Measurements from ENCODE around the gene VWA1.
"Not testable (repeated sequence)": the region's sequence is repeated elsewhere in the genome, so short reads cannot be mapped to it uniquely, and the experiment has no call there.

Gene VWA1

GRCh38 chr1:1406101-1406820, 29.2 kb upstream of the VWA1 start:
- no peak for DNase-seq

DNA sequence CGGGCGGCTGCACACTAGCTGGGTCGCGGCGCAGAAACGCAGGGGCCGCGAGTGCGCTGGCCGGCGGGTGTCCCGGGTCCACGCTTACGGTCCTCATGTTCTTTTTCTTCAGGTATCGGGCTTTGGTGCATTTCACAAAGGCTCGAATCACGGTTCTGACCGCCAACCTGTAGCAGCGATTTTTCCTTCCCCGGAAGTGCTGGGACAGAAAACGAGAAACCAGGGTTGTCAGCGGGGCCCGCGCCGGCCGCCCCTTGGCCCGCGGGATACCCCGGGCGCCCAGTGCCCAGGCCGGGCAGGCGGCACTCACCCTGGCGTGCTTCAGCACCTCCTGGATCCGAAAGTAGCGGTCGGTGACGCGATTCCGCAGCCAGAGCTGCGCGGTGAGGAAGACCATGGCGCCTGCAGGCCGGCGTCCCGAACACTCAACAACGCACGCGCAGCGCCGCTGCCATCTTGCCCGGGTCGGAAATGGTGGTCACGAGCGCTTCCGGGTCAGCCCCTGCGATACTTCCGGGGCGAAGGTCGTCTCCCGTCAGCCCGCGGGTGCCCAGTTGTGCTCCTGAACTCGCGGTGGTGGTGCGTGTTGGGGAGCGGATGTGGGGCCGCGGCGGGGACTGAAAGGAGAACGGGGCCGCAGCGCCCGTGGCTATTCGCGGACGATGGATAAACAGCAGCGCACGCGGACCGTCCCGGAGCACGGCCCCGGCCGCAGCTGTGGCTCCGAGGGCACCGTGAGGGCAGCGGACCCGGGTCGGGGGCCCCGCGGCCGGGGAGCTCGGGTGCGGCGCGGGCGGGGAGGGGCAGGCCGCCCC, 28.5 kb upstream of the VWA1 start, which contains the start of gene MRPL20:
MRPL20 (minus strand) TSS at position 473 of the 815 bp plus-strand sequence; CDS start at position 397, 76 bp downstream.
- DNase-seq, result peak; percentile 97

DNA sequence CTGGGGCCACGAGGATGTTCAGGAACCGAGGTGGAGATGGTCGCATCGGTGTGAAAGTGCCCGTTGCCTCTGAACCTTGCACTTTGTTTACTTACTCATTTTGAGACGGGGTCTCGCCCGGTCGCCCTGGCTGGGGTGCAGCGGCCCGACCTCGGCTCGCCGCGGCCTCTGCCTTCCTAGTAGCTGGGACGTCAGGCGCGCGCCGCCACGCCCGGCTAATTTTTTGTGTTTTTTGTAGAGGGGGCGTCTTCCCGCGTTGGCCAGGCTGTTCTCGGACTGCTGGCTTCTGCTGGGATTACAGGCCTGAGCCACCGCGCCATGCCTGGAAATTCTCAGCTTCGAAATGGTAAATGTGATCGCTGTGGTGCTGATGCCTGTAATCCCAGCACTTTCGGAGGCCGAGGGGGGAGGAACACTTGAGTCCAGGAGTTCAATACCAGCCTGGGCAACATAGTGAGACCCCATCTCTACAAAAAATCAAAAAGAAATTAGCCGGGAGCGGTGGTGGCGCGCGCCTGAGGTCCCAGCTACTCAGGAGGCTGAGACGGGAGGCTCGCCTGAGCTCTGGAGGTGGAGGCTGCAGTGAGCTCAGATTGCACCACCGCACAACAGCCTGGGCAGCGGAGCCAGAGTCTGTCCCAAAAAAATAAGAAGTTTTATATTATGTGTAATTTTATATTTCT, 27.7 kb upstream of the VWA1 start:
- DNase-seq, result no peak

GRCh38 chr1:1410238-1410637, 25.3 kb upstream of the VWA1 start:
- not testable (repeated sequence) for DNase-seq

GRCh38 chr1:1411626-1412025, 23.9 kb upstream of the VWA1 start:
- DNase-seq, result no peak

DNA sequence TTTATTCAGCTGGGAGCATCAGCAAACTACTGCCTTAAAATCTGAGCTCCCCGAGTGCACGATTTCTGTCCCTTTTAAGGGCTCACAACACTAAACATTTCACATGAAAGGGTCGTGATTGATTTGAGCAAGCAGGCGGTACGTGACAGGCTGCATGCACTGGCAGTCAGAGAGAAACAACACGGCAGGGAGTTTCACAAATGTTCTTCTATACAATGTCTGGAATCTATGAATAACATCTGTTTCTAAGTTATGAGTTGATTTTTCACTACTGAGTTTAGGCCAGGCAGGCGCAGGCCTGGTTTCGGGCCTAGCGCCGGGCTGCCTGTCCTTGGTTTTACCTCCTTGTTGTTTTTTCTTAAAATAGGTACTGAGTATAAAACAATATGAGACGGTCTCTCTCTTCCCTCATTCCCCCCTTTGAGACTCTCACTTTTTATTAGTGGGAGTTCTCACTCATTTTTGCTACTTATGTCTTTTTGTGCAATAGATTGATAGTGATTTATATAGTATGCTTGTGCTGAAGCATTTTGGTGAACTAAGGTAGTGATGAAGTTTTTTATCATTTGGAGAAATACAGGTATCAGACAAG, 23.1 kb upstream of the VWA1 start:
- not testable (repeated sequence) for DNase-seq

- no peak for DNase-seq
Measured at GRCh38 chr1:1415751-1416150, 19.7 kb upstream of the VWA1 start.

GRCh38 chr1:1417396-1417795, 18.1 kb upstream of the VWA1 start:
- DNase-seq, result not testable (repeated sequence)

- DNase-seq, result peak; percentile 33
Measured at GRCh38 chr1:1417825-1418463, 17.5 kb upstream of the VWA1 start.

DNA sequence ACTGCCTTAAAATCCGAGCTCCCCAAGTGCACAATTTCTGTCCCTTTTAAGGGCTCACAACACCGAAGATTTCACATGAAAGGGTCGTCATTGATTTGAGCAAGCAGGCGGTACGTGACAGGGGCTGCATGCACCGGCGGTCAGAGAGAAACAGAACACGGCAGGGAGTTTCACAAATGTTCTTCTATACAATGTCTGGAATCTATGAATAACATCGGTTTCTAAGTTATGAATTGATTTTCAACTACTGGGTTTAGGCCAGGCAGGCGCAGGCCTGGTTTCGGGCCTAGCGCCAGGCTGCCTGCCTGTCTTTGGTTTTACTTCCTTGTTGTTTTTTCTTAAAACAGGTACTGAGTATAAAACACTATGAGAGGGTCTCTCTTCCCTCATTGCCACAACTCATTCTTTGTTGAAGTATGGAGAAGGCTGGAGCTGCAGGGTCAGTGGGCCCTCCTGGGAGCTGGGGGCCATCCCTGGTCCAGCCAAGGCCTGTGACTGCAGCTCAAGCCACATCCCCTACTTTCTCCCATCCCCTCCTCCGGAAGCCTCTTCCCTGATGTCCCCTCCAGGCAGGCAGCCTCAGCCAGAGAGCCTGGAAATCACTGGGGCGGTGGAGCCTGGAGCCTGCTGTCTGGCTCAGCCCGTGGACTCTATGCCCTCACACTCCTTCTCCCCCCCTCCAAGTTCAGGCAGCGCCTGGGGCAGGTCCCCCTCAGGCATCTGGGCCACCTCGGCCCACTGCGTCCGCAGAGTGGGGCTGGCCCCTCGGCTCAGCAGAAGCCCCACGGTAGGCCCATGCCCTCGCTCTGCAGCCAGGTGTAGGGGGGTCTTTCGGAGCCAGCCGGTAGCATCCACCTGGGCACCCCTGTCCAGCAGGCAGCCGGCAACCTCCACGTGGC, 16.8 kb upstream of the VWA1 start:
- peak; percentile 45 for DNase-seq

DNA sequence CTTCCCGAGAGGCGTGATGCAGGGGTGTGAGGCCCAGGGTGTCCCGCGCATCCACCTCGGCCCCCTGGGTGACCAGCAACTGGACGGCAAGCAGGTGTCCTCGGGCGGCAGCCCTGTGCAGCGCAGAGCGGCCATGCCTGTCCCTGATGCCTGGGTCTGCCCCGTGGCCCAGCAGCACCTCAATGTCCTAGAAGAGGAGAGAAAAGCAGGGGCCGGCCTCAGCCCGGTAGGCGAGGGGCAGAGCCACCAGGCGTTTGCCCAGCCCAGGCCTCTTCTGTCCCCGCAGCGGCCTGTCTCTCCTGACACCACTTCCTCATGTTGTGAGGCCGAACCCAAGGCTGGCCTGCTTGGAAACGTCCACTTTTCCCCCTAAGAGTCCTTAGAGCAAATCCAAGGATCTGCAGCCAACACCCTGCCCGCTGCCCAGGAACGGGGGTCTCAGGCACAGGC, 16.1 kb upstream of the VWA1 start:
- peak; percentile 26 for DNase-seq

- DNase-seq, result peak; percentile 43
Measured at GRCh38 chr1:1419813-1420653, 15.5 kb upstream of the VWA1 start.

GRCh38 chr1:1420654-1421141, 14.8 kb upstream of the VWA1 start:
- peak; percentile 57 for DNase-seq

GRCh38 chr1:1421147-1421906, 14.2 kb upstream of the VWA1 start, which contains the start of gene ANKRD65:
Gene ANKRD65 (minus strand): TSS chr1:1421276. CDS start chr1:1421005, 271 bp downstream.
- DNase-seq, result peak; percentile 72

DNA sequence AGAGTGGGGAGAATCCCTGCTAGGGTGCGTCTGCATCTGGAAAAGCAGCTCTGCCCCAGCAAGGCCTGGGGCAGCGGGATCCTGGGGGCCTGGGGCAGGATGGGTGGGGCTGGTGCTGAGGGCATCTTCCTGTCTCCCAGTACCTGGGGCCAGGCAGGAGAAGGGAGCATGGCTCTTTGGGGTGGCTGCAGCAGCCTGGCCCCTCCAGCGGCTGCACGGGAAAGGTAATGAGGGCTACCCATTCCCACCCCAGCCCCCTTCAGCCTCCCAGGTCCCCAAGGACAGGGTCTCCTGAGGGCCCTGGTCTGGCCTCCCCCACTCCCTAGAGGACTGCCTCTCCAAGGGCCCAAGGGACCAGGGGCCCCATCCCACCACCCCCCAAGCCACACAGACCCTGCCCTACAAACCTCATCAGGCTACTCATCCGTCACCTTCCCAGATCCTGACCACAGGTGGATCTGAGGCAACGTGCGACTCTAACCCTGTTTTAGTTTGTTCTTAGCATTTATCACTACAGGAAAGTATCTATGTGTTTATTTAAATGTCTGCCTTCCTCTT, 13.5 kb upstream of the VWA1 start:
- no peak for DNase-seq

DNA sequence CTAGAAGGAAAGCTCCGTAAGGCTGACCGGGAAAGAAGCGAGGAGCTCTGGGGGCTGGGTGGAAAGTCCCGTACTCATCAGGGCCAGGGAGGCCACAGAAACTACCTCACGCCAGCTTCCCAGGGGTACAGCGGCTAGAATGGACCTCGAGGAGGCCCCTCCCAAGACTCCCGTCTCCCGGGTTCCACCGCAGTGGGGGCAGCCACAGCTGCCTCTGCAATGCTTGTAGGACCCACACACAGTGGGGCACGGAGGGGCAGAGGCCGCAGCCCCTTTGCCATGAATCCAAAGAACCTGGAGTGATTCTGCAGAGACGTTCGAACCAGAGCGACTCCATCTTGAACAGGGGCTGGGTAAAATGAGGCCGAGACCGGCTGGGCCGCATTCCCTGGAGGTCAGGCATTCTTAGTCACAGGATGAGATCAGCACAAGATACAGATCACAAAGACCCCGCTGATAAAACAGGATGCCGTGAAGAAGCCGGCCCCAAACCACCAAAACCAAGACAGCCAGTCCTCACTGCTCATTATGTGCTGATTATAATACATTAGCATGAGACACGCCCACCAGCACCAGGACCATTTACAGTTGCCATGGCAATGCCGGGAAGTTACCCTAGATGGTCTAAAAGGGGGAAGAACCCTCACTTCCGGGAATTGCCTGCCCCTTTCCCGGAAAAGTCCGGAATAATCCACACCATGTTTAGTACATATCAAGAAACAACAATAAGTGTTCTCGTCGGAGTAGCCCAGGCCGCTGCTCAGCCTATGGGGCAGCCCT, 12.8 kb upstream of the VWA1 start:
- DNase-seq, result peak; percentile 37

DNA sequence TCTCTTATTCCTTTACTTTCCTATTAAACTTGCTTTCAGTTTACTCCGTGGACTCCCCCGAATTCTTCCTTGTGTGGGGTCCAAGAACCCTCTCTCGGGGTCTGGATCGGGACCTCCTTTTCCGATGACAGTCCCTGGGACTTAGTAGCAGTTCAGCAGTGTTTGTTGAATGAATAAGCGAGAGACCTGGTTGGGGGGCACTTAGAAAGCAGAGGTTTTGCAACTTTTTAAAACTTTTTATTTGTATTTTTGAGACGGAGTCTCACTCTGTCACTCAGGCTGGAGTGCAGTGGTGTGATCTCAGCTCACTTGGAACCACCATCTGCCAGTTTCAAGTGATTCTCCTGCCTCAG, 12.3 kb upstream of the VWA1 start:
- no peak for DNase-seq

GRCh38 chr1:1424707-1425106, 10.8 kb upstream of the VWA1 start:
- DNase-seq, result no peak
